Measurements from ENCODE around the gene CHAF1B. TPM values are rescaled to one million over a fixed set of nuclear protein-coding genes. Genes with fewer than 3 reads are reported as not detected.

CHAF1B gene
- total RNA-seq, 1 experiment from 2014 or later = 7.7 TPM

GRCh38 chr21:36423771-36424433 lies 38.7 kb downstream of the CHAF1B start:
- Mint-ChIP-seq H3K36me3 (ENCODE audit: insufficient read depth, unreplicated experiment) (peaks cover 6% of the 10 kb centered on the region), H3K4me1 (ENCODE audit: insufficient read depth, unreplicated experiment) (no peaks in the 10 kb centered on the region), H3K9me3 (ENCODE audit: unreplicated experiment) (no peaks in the 10 kb centered on the region), H3K27me3 (ENCODE audit: insufficient read depth, unreplicated experiment) (no peaks in the 10 kb centered on the region), H3K27ac (ENCODE audit: low read depth, unreplicated experiment) (peak overlapping the region; percentile 27), H3K4me3 (ENCODE audit: unreplicated experiment) (no peak overlapping the region)
- ChIA-PET CTCF (interaction anchor here (0.7 to 2.2 kb wide), 7 partner anchors 9 to 1250 kb away, joined by 3 to 7 read pairs (median 4); no protein-coding TSS in a partner anchor), POLR2A (no interaction called here)
- BruUV-seq (replicated peaks) = no TSS peak
- TF ChIP-seq, protein P1, sequence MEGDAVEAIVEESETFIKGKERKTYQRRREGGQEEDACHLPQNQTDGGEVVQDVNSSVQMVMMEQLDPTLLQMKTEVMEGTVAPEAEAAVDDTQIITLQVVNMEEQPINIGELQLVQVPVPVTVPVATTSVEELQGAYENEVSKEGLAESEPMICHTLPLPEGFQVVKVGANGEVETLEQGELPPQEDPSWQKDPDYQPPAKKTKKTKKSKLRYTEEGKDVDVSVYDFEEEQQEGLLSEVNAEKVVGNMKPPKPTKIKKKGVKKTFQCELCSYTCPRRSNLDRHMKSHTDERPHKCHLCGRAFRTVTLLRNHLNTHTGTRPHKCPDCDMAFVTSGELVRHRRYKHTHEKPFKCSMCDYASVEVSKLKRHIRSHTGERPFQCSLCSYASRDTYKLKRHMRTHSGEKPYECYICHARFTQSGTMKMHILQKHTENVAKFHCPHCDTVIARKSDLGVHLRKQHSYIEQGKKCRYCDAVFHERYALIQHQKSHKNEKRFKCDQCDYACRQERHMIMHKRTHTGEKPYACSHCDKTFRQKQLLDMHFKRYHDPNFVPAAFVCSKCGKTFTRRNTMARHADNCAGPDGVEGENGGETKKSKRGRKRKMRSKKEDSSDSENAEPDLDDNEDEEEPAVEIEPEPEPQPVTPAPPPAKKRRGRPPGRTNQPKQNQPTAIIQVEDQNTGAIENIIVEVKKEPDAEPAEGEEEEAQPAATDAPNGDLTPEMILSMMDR (IDR thresholded peaks at IDR 0.05; ENCODE audit: unreplicated experiment) = no peak
- no peak for DNase-seq (ENCODE audit: unreplicated experiment)
- intact Hi-C loops (cut with micrococcal nuclease) = loop anchor here (5.0 kb wide), 1 partner anchor 203 kb away; no protein-coding TSS in a partner anchor

DNA sequence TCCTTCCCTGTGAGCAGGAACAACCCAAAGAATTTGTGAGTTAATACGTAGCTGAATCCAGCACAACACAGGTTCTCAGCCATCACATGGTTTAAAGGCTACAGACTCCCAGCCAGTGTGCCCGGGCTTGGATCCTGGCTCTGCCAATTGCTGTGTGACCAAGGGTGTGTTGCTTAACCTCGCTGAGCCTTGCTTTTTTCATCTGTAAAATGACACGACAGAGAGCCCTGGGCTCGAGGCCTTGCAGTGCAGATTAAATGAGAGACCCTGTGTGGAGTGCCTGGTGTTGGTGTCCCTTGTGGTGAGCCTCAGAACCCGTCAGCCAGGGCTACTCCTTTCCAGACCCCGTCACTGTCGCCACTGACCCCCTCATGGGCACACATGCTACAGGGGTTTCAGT lies 39.4 kb downstream of the CHAF1B start:
- Mint-ChIP-seq H3K9me3 (ENCODE audit: unreplicated experiment) (no peaks in the 10 kb centered on the region), H3K4me3 (ENCODE audit: unreplicated experiment) (no peak overlapping the region), H3K4me1 (ENCODE audit: insufficient read depth, unreplicated experiment) (peaks cover 6% of the 10 kb centered on the region), H3K27me3 (ENCODE audit: insufficient read depth, unreplicated experiment) (no peaks in the 10 kb centered on the region), H3K36me3 (ENCODE audit: insufficient read depth, unreplicated experiment) (peaks cover 6% of the 10 kb centered on the region), H3K27ac (ENCODE audit: low read depth, unreplicated experiment) (no peak overlapping the region)
- CTCF ChIA-PET = interaction anchor here (0.7 kb wide), 1 partner anchor 64 kb away, joined by 3 read pairs; no protein-coding TSS in a partner anchor
- intact Hi-C loops (cut with micrococcal nuclease) = loop anchor here (5.0 kb wide), 1 partner anchor 203 kb away; no protein-coding TSS in a partner anchor
- no peak for DNase-seq (ENCODE audit: unreplicated experiment)
- POLR2A ChIA-PET = no interaction called here
- no TSS peak for BruUV-seq (replicated peaks)
- TF ChIP-seq, protein P1 (IDR thresholded peaks at IDR 0.05; ENCODE audit: unreplicated experiment) = no peak

DNA sequence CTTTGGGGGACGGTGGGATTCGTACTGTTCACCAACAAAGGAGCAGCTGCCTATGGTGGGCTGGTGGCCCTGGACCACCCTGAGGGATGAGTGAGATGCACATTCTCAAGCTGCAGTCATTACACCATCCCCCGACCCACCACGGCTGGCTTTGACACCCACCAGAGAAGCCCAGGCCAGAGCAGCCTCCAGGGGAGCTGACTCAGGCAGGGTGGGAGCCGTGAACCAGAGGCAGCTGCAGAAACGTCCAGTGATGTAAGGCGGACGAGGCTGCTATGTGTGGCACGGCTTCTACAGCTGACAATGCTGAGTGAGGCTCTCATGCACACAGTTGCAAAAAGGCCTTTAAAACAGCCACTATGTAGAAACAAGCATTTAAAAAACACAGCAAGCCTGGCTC lies 40.1 kb downstream of the CHAF1B start:
- intact Hi-C loops (cut with micrococcal nuclease) = no loop called here
- TF ChIP-seq, protein P1 (IDR thresholded peaks at IDR 0.05; ENCODE audit: unreplicated experiment) = no peak
- no TSS peak for BruUV-seq (replicated peaks)
- H3K36me3 Mint-ChIP-seq (ENCODE audit: insufficient read depth, unreplicated experiment) = peaks cover 6% of the 10 kb centered on the region
- H3K9me3 Mint-ChIP-seq (ENCODE audit: unreplicated experiment) = no peaks in the 10 kb centered on the region
- H3K4me1 Mint-ChIP-seq (ENCODE audit: insufficient read depth, unreplicated experiment) = peaks cover 13% of the 10 kb centered on the region
- no peak for DNase-seq (ENCODE audit: unreplicated experiment)
- ChIA-PET POLR2A (no interaction called here), CTCF (interaction anchor here (0.6 to 0.7 kb wide), 2 partner anchors 63 to 576 kb away, joined by 3 read pairs; no protein-coding TSS in a partner anchor)
- H3K4me3 Mint-ChIP-seq (ENCODE audit: unreplicated experiment) = no peak overlapping the region
- no peaks in the 10 kb centered on the region for H3K27me3 Mint-ChIP-seq (ENCODE audit: insufficient read depth, unreplicated experiment)
- H3K27ac Mint-ChIP-seq (ENCODE audit: low read depth, unreplicated experiment) = no peak overlapping the region

- Mint-ChIP-seq H3K27ac (ENCODE audit: low read depth, unreplicated experiment) (no peak overlapping the region), H3K36me3 (ENCODE audit: insufficient read depth, unreplicated experiment) (peaks cover 4% of the 10 kb centered on the region), H3K9me3 (ENCODE audit: unreplicated experiment) (no peaks in the 10 kb centered on the region), H3K4me1 (ENCODE audit: insufficient read depth, unreplicated experiment) (peaks cover 25% of the 10 kb centered on the region), H3K4me3 (ENCODE audit: unreplicated experiment) (no peak overlapping the region), H3K27me3 (ENCODE audit: insufficient read depth, unreplicated experiment) (no peaks in the 10 kb centered on the region)
- intact Hi-C loops (cut with micrococcal nuclease) = no loop called here
- no TSS peak for BruUV-seq (replicated peaks)
- ChIA-PET CTCF (interaction anchor here (0.6 to 0.9 kb wide), 3 partner anchors 10 to 360 kb away, joined by 3 to 6 read pairs (median 3); no protein-coding TSS in a partner anchor), POLR2A (no interaction called here)
- DNase-seq (ENCODE audit: unreplicated experiment) = no peak
- TF ChIP-seq, protein P1 (IDR thresholded peaks at IDR 0.05; ENCODE audit: unreplicated experiment) = no peak
Measured at GRCh38 chr21:36427502-36427901, 42.3 kb downstream of the CHAF1B start.
